ENCODE data around the gene TP53I11.

DNA sequence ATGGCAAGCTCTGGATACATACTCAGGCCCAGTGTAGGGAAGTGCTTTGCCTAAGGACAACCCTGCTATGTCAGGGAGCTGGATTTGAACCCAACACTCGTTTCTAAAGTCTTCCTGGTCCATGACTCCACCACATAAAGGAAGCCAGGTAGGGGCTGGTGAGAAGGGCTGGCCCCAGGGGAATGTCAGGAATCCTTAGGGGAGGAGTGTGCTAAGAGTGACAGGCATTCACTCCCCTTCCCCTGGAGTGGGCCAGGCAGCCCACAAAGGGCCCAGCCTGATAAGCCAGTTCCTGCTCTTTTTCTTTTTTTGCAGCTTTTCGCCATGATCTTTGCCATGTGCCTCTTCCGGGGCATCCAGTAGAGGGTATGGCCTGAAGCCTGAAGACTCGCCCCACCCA is 21.9 kb downstream of the TP53I11 start:
- no peak for TF ChIP-seq CTCF (IDR thresholded peaks at IDR 0.05; ENCODE audit: low read length)
- no peak for TF ChIP-seq EZH2 (optimal IDR thresholded peaks at IDR 0.05; ENCODE audit: low read depth, low read length)
- no peak for TF ChIP-seq EZH2phosphoT487 (IDR thresholded peaks at IDR 0.05; ENCODE audit: low read length)
